HG02588 (cell line): Measurements from ENCODE around the gene CTR9.

Experiments used
- ATAC-seq: cut with Tn5 transposase; IDR thresholded peaks from one replicate; pipeline ENCODE4 v1.9.1; 2021; ENCODE audit warnings: mild to moderate bottlenecking, moderate library complexity; ENCODE audit not compliant: unreplicated experiment

CTR9 gene

DNA sequence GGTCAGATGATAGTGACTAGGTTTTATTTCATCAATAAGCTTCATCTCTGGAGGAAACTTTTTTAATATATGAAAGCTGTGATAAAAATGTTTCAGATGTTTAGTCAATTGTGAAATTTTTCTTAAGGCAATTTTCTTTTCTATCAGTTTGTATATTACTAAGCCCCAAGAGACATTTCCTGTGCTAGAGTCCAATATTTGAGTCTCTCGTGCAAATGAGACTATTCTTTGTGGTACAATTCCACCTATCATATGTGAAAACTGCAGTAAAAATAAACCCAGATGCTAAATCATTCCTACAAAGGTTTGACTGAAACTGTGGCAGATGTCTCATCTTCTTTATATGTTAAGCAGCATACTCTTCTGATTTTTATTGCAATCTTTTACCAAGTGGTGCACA, 28.0 kb downstream of the CTR9 start:
- no peak for ATAC-seq

DNA sequence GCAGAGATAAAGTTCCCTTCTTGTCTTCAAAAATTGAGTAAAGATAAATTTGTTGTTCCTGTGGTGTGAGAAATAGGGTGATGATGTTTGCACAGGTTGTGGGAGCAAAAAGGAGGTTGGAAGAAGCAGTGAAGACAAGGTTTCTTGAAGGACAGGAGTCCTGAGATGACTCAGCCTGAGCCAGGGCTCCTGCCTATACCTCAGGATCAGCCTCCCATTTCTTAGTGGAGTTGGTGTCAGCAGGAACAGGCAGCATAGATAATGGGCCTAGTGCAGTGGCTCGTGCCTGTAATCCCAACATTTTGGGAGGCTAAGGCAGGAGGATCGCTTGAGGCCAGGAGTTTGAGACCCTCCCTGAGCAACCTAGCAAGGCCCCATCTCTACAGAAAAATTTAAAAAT, 29.0 kb downstream of the CTR9 start:
- ATAC-seq = no peak

GRCh38 chr11:10784232-10785145, 33.4 kb downstream of the CTR9 start:
- ATAC-seq = no peak

- ATAC-seq = no peak
Observed at GRCh38 chr11:10785146-10785474, 34.1 kb downstream of the CTR9 start.

- ATAC-seq = no peak
Observed at GRCh38 chr11:10786451-10786850, 35.4 kb downstream of the CTR9 start.

GRCh38 chr11:10792385-10793068, 41.5 kb downstream of the CTR9 start:
- peak; percentile 90 for ATAC-seq

GRCh38 chr11:10793470-10794255, 42.6 kb downstream of the CTR9 start:
- no peak for ATAC-seq

- ATAC-seq = no peak
Observed at GRCh38 chr11:10796191-10796590, 45.1 kb downstream of the CTR9 start.

GRCh38 chr11:10797001-10797400, 46.0 kb downstream of the CTR9 start:
- ATAC-seq = no peak

DNA sequence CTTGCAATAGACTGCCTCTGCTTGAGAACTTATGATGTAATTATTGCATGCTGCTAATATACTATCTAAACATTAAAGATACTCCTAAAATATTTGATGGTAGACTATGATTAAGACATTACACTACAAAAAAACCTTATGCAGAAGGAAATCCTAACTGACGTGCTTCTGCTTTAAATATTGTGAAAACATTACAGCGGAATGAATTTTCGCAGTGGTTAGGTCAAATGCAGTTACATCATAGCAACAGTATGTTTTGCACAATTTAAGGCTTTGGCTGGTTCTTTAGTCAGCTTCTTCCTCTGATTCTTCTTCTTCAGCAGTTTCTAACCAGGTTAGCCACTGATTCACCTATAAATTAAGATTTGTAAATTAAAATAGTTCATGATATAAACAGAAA, 46.5 kb downstream of the CTR9 start:
- no peak for ATAC-seq

DNA sequence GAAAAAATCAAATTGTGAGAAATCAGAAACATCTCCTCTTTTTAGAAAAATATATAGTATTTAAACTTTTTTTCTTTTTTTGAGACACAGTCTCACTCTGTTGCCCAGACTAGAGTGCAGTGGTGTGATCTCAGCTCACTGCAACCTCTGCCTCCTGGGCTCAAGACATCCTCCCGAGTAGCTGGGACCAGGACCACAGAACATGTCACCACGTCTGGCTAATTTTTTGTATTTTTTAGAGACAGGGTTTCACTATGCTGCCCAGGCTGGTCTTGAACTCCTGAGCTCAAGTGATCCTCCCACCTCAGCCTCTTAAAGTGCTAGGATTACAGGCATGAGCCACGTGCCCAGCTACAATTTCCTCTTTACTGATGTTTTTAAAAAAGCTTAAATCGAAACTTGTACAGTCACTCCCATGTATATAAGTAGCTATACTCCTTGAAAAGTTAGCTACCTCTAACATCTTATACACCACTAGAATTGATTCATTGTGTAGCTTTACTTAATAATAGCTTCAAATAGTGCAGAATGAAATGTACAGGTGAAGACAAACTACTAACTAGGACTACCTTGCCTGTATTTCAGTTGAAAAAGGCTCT, 47.4 kb downstream of the CTR9 start:
- no peak for ATAC-seq

GRCh38 chr11:10800292-10800691, 49.2 kb downstream of the CTR9 start:
- ATAC-seq = no peak

GRCh38 chr11:10803676-10804075, 52.6 kb downstream of the CTR9 start:
- no peak for ATAC-seq

- no peak for ATAC-seq
Observed at GRCh38 chr11:10805741-10806140, 54.7 kb downstream of the CTR9 start.

- ATAC-seq = no peak
Observed at GRCh38 chr11:10806206-10806605, 55.2 kb downstream of the CTR9 start.

DNA sequence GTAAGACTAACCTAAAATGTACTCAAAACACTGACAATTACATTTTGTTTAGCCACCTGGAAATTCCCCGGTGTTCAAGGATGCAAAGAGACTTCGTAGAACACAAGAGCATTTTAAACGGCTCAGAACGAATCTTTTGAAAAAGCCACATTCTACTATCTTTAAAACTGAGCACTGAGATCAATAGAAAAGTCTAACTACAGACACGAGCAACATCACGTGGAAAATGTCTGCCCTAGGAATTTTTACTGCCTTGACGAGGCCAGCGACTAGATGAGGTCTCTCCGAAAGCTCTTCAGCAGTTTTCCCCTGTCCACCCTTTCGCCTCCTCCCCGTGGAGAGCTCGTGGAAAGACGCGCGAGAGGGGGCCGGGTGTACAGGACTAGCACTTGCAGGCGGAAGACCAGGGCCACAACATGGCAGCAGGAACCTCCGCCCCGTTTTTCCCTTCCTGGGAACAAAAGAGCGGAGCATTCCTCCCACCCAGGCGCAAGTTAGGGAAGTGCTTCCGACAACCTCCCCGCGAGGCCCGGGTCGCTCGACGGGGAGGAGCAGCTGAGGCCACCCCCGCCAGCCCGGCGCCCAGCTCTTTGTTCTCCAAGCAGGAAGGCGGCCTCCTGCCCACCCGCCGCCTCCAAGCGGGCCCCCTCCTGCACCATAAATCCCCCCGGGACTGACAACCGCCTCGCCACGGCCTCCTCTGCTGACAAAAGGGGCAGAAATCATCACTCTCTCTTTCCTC, 56.6 kb downstream of the CTR9 start:
- ATAC-seq = no peak

DNA sequence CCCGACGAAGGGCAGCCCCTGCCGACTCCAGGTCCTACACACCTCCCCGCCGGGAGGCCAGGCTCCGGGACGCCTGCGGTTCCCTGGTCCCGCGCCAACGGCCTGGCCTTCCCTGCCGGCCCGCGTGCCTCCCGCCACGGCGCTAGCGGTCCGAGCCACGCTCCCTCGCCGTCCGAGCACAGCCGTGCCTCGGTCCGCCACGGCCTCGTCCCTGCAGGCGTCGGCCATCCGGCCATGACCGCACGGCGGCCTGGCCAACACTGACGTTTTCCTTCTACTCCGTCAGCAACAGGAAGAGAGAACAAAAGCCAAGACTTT, 57.1 kb downstream of the CTR9 start:
- ATAC-seq = no peak

DNA sequence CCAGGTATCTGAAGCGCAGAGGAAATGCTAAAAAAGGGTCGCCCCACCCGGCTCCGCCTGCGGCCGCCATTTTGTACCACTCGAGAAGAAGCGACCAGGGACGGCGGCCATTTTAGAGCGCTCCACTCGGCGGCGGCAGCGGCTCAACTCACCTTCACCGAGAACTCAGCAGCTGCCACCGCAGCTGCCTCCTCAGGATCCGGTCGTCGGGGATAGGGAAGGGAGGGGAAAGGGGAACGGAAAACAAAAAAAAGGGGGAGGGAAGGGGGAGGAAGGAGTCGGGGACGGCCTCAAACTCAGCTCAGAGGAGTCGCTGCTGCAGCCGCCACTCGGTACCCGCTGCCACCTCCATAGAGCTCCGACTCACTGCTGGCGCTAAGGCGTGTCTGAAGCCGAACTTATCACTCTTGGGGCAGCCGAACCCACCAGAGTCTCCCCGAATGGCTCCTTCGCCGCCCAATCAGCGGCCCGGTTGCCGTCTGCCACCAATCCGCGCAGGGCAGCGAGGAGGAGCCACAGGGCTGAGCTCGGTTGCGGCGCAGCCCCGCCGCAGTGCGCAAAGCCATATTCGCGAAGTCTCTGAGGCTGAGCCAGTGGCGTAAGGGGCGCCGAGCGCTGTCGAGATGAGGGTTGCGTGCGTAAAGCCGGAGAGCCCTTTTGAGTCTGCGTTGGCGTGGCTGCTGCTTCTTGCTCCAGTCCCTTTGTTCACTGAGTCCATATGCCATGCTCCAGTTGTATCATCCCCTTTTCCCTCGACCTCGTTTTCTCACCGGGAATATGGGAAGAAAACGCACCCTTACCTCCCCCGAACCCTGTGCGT, 57.7 kb downstream of the CTR9 start, which contains the start of gene EIF4G2:
EIF4G2 (minus strand) TSS at position 374 of the 820 bp plus-strand sequence.
- peak; percentile 94 for ATAC-seq

GRCh38 chr11:10809373-10810160, 58.5 kb downstream of the CTR9 start:
- peak; percentile 19 for ATAC-seq
